Large intestine (tissue), 3 donors: ENCODE measurements around the gene WWOX. TPM values are rescaled to one million over a fixed set of nuclear protein-coding genes. Genes with fewer than 3 reads are reported as not detected.

Experiments used
- DNase-seq, 2 donors: peaks; one replicate each; pipeline versions ENCODE4 v3.0.0 to v3.0.0-alpha.2; 2013
- H3K27ac ChIP-seq: one replicate; pipeline ENCODE4 v1.5.1; 2013; ENCODE audit warnings: low read length
- H3K27me3 ChIP-seq: 2 replicates; pipeline ENCODE4 v1.6.1; 2013; ENCODE audit warnings: low read length; ENCODE audit not compliant: control insufficient read depth, insufficient read depth
- H3K36me3 ChIP-seq: 2 replicates; pipeline ENCODE4 v1.6.1; 2013; ENCODE audit warnings: low read length; ENCODE audit not compliant: control insufficient read depth, insufficient read depth
- H3K4me1 ChIP-seq: one replicate; pipeline ENCODE4 v1.6.1; 2013; ENCODE audit warnings: low read length; ENCODE audit not compliant: control insufficient read depth, insufficient read depth
- H3K4me3 ChIP-seq: one replicate; pipeline ENCODE4 v1.5.1; 2013; ENCODE audit warnings: low read length
- H3K9me3 ChIP-seq: one replicate; pipeline ENCODE4 v1.6.1; 2013; ENCODE audit warnings: mild to moderate bottlenecking, low read depth, low read length, moderate library complexity; ENCODE audit not compliant: control insufficient read depth
- WGBS: methylation state at CpG from one replicate; pipeline ENCODE4 v1.1.5; 2013; ENCODE audit warnings: low lambda C conversion rate; ENCODE audit not compliant: insufficient coverage; 5-methylcytosine and 5-hydroxymethylcytosine counted together
- polyA plus RNA-seq: library from polyadenylated mRNA; unstranded; fragments of 120-200 nt; gene quantifications from one replicate; pipeline ENCODE4 v1.2.1, GENCODE V29; 2013

The WWOX gene
- polyA plus RNA-seq, 1 donor: 16.2 TPM

GRCh38 chr16:78235876-78236275 lies 136.4 kb downstream of the WWOX start:
- H3K27me3 ChIP-seq: no peaks in the 10 kb centered on the region
- H3K4me3 ChIP-seq: no peak overlapping the region
- WGBS: no CpG with 5 or more reads among the region's 4 CpGs
- H3K9me3 ChIP-seq: no peaks in the 10 kb centered on the region
- no peak for DNase-seq
- H3K4me1 ChIP-seq: peaks cover 2% of the 10 kb centered on the region
- no peaks in the 10 kb centered on the region for H3K36me3 ChIP-seq
- H3K27ac ChIP-seq: no peak overlapping the region

GRCh38 chr16:78237841-78238240 lies 138.4 kb downstream of the WWOX start:
- WGBS: 100% methylated on average over 1 of the region's 2 CpGs
- Histone ChIP-seq H3K27me3 (no peaks in the 10 kb centered on the region), H3K4me1 (peaks cover 15% of the 10 kb centered on the region), H3K36me3 (no peaks in the 10 kb centered on the region), H3K9me3 (no peaks in the 10 kb centered on the region), H3K4me3 (no peak overlapping the region), H3K27ac (no peak overlapping the region)
- no peak for DNase-seq

GRCh38 chr16:78240459-78241222 lies 141.2 kb downstream of the WWOX start:
- DNase-seq: peak; percentile 87 to 92
- no peak overlapping the region for H3K4me3 ChIP-seq
- 0% methylated on average over 1 of the region's 13 CpGs for WGBS
- peak overlapping the region; percentile 17 for H3K27ac ChIP-seq
- H3K4me1 ChIP-seq: peaks cover 29% of the 10 kb centered on the region
- no peaks in the 10 kb centered on the region for H3K36me3 ChIP-seq
- no peaks in the 10 kb centered on the region for H3K9me3 ChIP-seq
- no peaks in the 10 kb centered on the region for H3K27me3 ChIP-seq

GRCh38 chr16:78242239-78242630 lies 142.8 kb downstream of the WWOX start:
- Histone ChIP-seq H3K4me3 (no peak overlapping the region), H3K9me3 (no peaks in the 10 kb centered on the region), H3K27ac (peak overlapping the region; percentile 7), H3K36me3 (no peaks in the 10 kb centered on the region), H3K27me3 (no peaks in the 10 kb centered on the region), H3K4me1 (peaks cover 29% of the 10 kb centered on the region)
- no peak for DNase-seq
- WGBS: no CpG with 5 or more reads among the region's 5 CpGs

GRCh38 chr16:78244131-78244895 lies 144.9 kb downstream of the WWOX start:
- H3K36me3 ChIP-seq: no peaks in the 10 kb centered on the region
- no peaks in the 10 kb centered on the region for H3K9me3 ChIP-seq
- H3K4me3 ChIP-seq: no peak overlapping the region
- DNase-seq: peak; percentile 61 to 85
- peaks cover 29% of the 10 kb centered on the region for H3K4me1 ChIP-seq
- H3K27ac ChIP-seq: peak overlapping the region; percentile 34
- no peaks in the 10 kb centered on the region for H3K27me3 ChIP-seq
- 60% methylated on average over 2 of the region's 9 CpGs for WGBS

- Histone ChIP-seq H3K4me1 (peaks cover 24% of the 10 kb centered on the region), H3K4me3 (no peak overlapping the region), H3K27me3 (no peaks in the 10 kb centered on the region), H3K27ac (no peak overlapping the region), H3K9me3 (no peaks in the 10 kb centered on the region), H3K36me3 (no peaks in the 10 kb centered on the region)
- DNase-seq: no peak
- WGBS: 61% methylated on average over 2 of the region's 9 CpGs
Observed at GRCh38 chr16:78246559-78246958, 147.1 kb downstream of the WWOX start.

GRCh38 chr16:78249056-78249455 lies 149.6 kb downstream of the WWOX start:
- no peaks in the 10 kb centered on the region for H3K36me3 ChIP-seq
- DNase-seq: peak; percentile 81 to 91
- H3K27ac ChIP-seq: no peak overlapping the region
- WGBS: 0% methylated on average over 2 of the region's 13 CpGs
- H3K9me3 ChIP-seq: no peaks in the 10 kb centered on the region
- H3K4me3 ChIP-seq: no peak overlapping the region
- peaks cover 10% of the 10 kb centered on the region for H3K4me1 ChIP-seq
- no peaks in the 10 kb centered on the region for H3K27me3 ChIP-seq

- no peaks in the 10 kb centered on the region for H3K9me3 ChIP-seq
Observed at GRCh38 chr16:78249832-78250231, 150.4 kb downstream of the WWOX start.

GRCh38 chr16:78251115-78251514 lies 151.7 kb downstream of the WWOX start:
- Histone ChIP-seq H3K36me3 (no peaks in the 10 kb centered on the region), H3K4me3 (no peak overlapping the region), H3K9me3 (no peaks in the 10 kb centered on the region), H3K27me3 (no peaks in the 10 kb centered on the region), H3K27ac (no peak overlapping the region), H3K4me1 (no peaks in the 10 kb centered on the region)
- 100% methylated on average over 2 of the region's 5 CpGs for WGBS
- no peak for DNase-seq

More at GRCh38 chr16:78249832-78250231, 150.4 kb downstream of the WWOX start:
- H3K4me1 ChIP-seq: peaks cover 7% of the 10 kb centered on the region
- no peak overlapping the region for H3K4me3 ChIP-seq
- H3K27me3 ChIP-seq: no peaks in the 10 kb centered on the region
- peak; percentile 22 to 66 for DNase-seq
- no peaks in the 10 kb centered on the region for H3K36me3 ChIP-seq
- WGBS: no CpG with 5 or more reads among the region's 3 CpGs
- no peak overlapping the region for H3K27ac ChIP-seq

GRCh38 chr16:78252757-78253156 lies 153.3 kb downstream of the WWOX start:
- Histone ChIP-seq H3K9me3 (no peaks in the 10 kb centered on the region), H3K36me3 (no peaks in the 10 kb centered on the region), H3K4me1 (no peaks in the 10 kb centered on the region), H3K4me3 (no peak overlapping the region), H3K27me3 (no peaks in the 10 kb centered on the region), H3K27ac (no peak overlapping the region)
- peak in 1 of 2 donors; percentile 33 for DNase-seq
- WGBS: 63% methylated on average over 2 of the region's 5 CpGs
